Panc1 (cell line): ENCODE results near the gene MAP3K13. TPM values are rescaled to one million over a fixed set of nuclear protein-coding genes. Genes with fewer than 3 reads are reported as not detected.

Experiments used
- ATAC-seq: fragments of 200-7000 bp; cut with Tn5 transposase; 2 replicates; pipeline ENCODE4 v1.9.1; 2020; ENCODE audit warnings: mild to moderate bottlenecking, moderate library complexity
- BruUV-seq: library from RNA; stranded (reverse); fragments of 400-500 nt; replicated peaks from 2 replicates; lab custom pipeline; 2021; lab: Mats Ljungman, UMichigan
- CTCF ChIA-PET: fragments of 300-600 bp; sonication (Branson Sonifier 250); formaldehyde crosslinking; loops from one replicate; lab custom pipeline; 2022; ENCODE audit warnings: antibody characterized with exemption; lab: Charles Lee
- POLR2A ChIA-PET: fragments of 300-600 bp; sonication (Branson Sonifier 250); formaldehyde crosslinking; loops from one replicate; lab custom pipeline; 2022; ENCODE audit warnings: antibody characterized with exemption; lab: Charles Lee
- DNase-seq: peaks from one replicate; pipeline ENCODE4 v3.0.0-alpha.2; 2010; ENCODE audit warnings: low read depth, low spot score
- H3K27ac ChIP-seq: 2 replicates; pipeline ENCODE4 v1.5.1; 2011; ENCODE audit warnings: mild to moderate bottlenecking, low read length, inconsistent platforms
- H3K27me3 ChIP-seq: fragments of 200-500 bp; sonication (Bioruptor generic); 2 replicates; pipeline ENCODE4 v1.6.0; 2014; ENCODE audit warnings: low read length, inconsistent platforms; ENCODE audit not compliant: control insufficient read depth, insufficient read depth
- H3K36me3 ChIP-seq: fragments of 200-500 bp; sonication (Bioruptor generic); 2 replicates; pipeline ENCODE4 v1.5.1; 2014; ENCODE audit warnings: inconsistent platforms, mild to moderate bottlenecking, low read length, moderate library complexity; ENCODE audit not compliant: control insufficient read depth, insufficient read depth
- H3K4me1 ChIP-seq: 2 replicates; pipeline ENCODE4 v1.5.1; 2011; ENCODE audit warnings: inconsistent platforms, mild to moderate bottlenecking, low read length, moderate library complexity; ENCODE audit not compliant: control insufficient read depth, insufficient read depth
- H3K4me3 ChIP-seq, 2 experiments: 2 replicates each; pipeline ENCODE4 v1.5.1; 2011 to 2012; ENCODE audit warnings: low read depth in 2 of 2, low read length in 2 of 2, mild to moderate bottlenecking in 2 of 2, inconsistent platforms in 1 of 2, moderate library complexity in 1 of 2
- H3K9me3 ChIP-seq: fragments of 200-500 bp; sonication (Bioruptor generic); 2 replicates; pipeline ENCODE4 v1.5.1; 2014; ENCODE audit warnings: low read depth, mild to moderate bottlenecking, inconsistent platforms, low read length, moderate library complexity; ENCODE audit not compliant: control insufficient read depth, insufficient read depth
- CTCF ChIP-seq: fragments of 450-650 bp; IDR thresholded peaks from 2 replicates; pipeline ENCODE4 v1.5.1; 2017; ENCODE audit warnings: mild to moderate bottlenecking
- POLR2AphosphoS5 ChIP-seq: IDR thresholded peaks from 2 replicates; pipeline ENCODE4 v1.6.1; 2012; ENCODE audit warnings: mild to moderate bottlenecking, low read depth, low read length, moderate library complexity
- REST ChIP-seq, 2 experiments: IDR thresholded peaks; 2 replicates each; pipeline ENCODE4 v1.6.1; 2011 to 2012; ENCODE audit warnings: low read depth in 2 of 2, control low read depth in 1 of 2, low read length in 1 of 2, mild to moderate bottlenecking in 1 of 2, moderate library complexity in 1 of 2; ENCODE audit not compliant: insufficient read depth in 1 of 2
- SIN3A ChIP-seq: IDR thresholded peaks from 2 replicates; pipeline ENCODE4 v1.6.1; 2012; ENCODE audit warnings: low read depth, mild to moderate bottlenecking, low read length, moderate library complexity, borderline replicate concordance; ENCODE audit not compliant: insufficient read depth
- TCF7L2 ChIP-seq: IDR thresholded peaks from 2 replicates; pipeline ENCODE4 v1.6.1; 2011; ENCODE audit warnings: mild to moderate bottlenecking, low read depth, low read length, inconsistent platforms
- in situ Hi-C: cut with HindIII; loops from 2 replicates; pipeline ENCODE4 v1.10.0; 2016; ENCODE audit warnings: low sequenced_read_pairs, low pct_unique_long_range_greater_than_20kb
- intact Hi-C: fragments of 100-400 bp; cut with micrococcal nuclease; formaldehyde crosslinking; loops from one replicate; pipeline ENCODE4 v1.10.0; 2022; ENCODE audit not compliant: unreplicated experiment
- total RNA-seq: library from RNA; stranded (reverse); gene quantifications from one replicate; pipeline ENCODE4 v1.2.1, GENCODE V29; 2021; ENCODE audit not compliant: unreplicated experiment

MAP3K13 gene
- total RNA-seq, 1 experiment from 2014 or later: 26.6 TPM

- Histone ChIP-seq H3K36me3 (no peaks in the 10 kb centered on the region), H3K27ac (no peak overlapping the region), H3K4me1 (peaks cover 22% of the 10 kb centered on the region), H3K27me3 (no peaks in the 10 kb centered on the region), H3K9me3 (no peaks in the 10 kb centered on the region), H3K4me3 (no peak overlapping the region)
- ChIA-PET CTCF (no interaction called here), POLR2A (no interaction called here)
- intact Hi-C loops: no loop called here
- no peak for DNase-seq
- no TSS peak for BruUV-seq
- TF ChIP-seq TCF7L2 (no peak), POLR2AphosphoS5 (no peak), SIN3A (no peak), CTCF (no peak), REST (IDR thresholded peaks at IDR 0.05; ENCODE audit: insufficient read depth in 1 of 2, low read depth in 2 of 2, low read length in 1 of 2) (no peak)
- in situ Hi-C loops: no loop called here
- ATAC-seq: peak; percentile 63
These were observed 21.1 kb upstream of the MAP3K13 start for GRCh38 chr3:185341616-185342458.

DNA sequence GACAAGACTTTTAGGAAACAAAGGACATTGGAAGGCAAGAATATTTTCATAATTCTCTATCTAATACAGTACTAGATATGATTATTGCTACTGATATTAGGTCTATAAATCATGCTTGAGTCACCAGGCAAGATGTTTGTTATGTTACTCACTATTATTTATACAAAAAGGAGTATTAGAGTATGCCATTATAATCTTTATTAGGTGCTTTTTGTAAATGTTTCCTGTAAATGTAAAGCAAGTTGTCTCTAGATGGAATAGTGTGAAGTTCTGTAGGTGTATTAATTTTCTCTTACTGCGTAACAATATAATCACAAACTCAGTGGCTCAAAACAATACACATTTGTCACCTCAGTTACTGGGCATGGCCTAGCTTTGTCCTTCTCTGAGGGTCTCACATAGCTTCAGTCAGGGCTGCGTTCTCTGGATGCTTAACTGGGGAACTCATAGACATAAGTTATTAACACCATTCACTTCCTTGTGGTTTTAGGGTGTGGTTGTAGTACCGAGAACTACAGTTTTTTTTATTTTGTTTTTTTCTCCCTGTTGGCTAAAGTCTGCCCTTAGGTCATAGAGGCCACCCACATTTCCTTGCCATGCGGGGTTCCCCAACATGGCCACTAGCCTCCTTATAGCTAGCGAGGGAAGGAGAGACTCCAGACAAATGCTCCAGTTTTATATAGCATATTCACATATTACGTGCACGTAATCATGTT, 20.3 kb upstream of the MAP3K13 start:
- Histone ChIP-seq H3K4me1 (peaks cover 14% of the 10 kb centered on the region), H3K27ac (peak overlapping the region; percentile 29; the same call in 1 of the 2 replicates), H3K4me3 (no peak overlapping the region), H3K27me3 (no peaks in the 10 kb centered on the region), H3K36me3 (no peaks in the 10 kb centered on the region), H3K9me3 (no peaks in the 10 kb centered on the region)
- BruUV-seq: no TSS peak
- ChIA-PET POLR2A (no interaction called here), CTCF (no interaction called here)
- DNase-seq (no peak), ATAC-seq (no peak)
- in situ Hi-C loops: no loop called here
- intact Hi-C loops: no loop called here
- TF ChIP-seq TCF7L2: no peak
- no peak for TF ChIP-seq CTCF
- no peak for TF ChIP-seq REST (IDR thresholded peaks at IDR 0.05; ENCODE audit: insufficient read depth in 1 of 2, low read depth in 2 of 2, low read length in 1 of 2)
- no peak for TF ChIP-seq SIN3A
- no peak for TF ChIP-seq POLR2AphosphoS5
